Endodermal cell (in vitro differentiated cells): ENCODE results near the gene SMYD3. TPM values are rescaled to one million over a fixed set of nuclear protein-coding genes. Genes with fewer than 3 reads are reported as not detected.

ENCODE experiments used
- DNase-seq: peaks from one replicate; pipeline ENCODE4 v3.0.0-alpha.2; 2017
- H3K27ac ChIP-seq: 2 replicates; pipeline ENCODE4 v1.5.1; 2013; ENCODE audit warnings: mild to moderate bottlenecking, low read depth, low read length, moderate library complexity
- H3K27me3 ChIP-seq: 2 replicates; pipeline ENCODE4 v1.6.1; 2013; ENCODE audit warnings: mild to moderate bottlenecking, low read length, moderate library complexity; ENCODE audit not compliant: insufficient read depth, control insufficient read depth, poor library complexity, severe bottlenecking
- H3K36me3 ChIP-seq: 2 replicates; pipeline ENCODE4 v1.7.0; 2013; ENCODE audit warnings: mild to moderate bottlenecking, low read length, moderate library complexity; ENCODE audit not compliant: control insufficient read depth, insufficient read depth
- H3K4me1 ChIP-seq: one replicate; pipeline ENCODE4 v1.7.0; 2013; ENCODE audit warnings: low read length; ENCODE audit not compliant: control insufficient read depth, insufficient read depth
- H3K4me3 ChIP-seq: 2 replicates; pipeline ENCODE4 v1.5.1; 2013; ENCODE audit warnings: mild to moderate bottlenecking, low read length, moderate library complexity
- H3K9ac ChIP-seq: 2 replicates; pipeline ENCODE4 v1.6.1; 2013; ENCODE audit warnings: mild to moderate bottlenecking, low read length, moderate library complexity; ENCODE audit not compliant: poor library complexity, severe bottlenecking; ENCODE audit errors: extremely low read depth
- H3K9me3 ChIP-seq: 2 replicates; pipeline ENCODE4 v1.6.1; 2013; ENCODE audit warnings: mild to moderate bottlenecking, low read length, moderate library complexity; ENCODE audit not compliant: control insufficient read depth
- H3K27ac Mint-ChIP-seq: 2 replicates; pipeline ENCODE4 v1.8.0; 2020; ENCODE audit warnings: mixed read lengths
- H3K27me3 Mint-ChIP-seq: 2 replicates; pipeline ENCODE4 v1.8.0; 2021; ENCODE audit warnings: mild to moderate bottlenecking, mixed read lengths; ENCODE audit not compliant: insufficient read depth
- H3K36me3 Mint-ChIP-seq: 2 replicates; pipeline ENCODE4 v1.8.0; 2020; ENCODE audit warnings: low read depth, mixed read lengths
- H3K4me1 Mint-ChIP-seq: 2 replicates; pipeline ENCODE4 v1.8.0; 2020; ENCODE audit warnings: mixed read lengths
- H3K4me3 Mint-ChIP-seq: 2 replicates; pipeline ENCODE4 v1.8.0; 2020; ENCODE audit warnings: mild to moderate bottlenecking, moderate library complexity, mixed read lengths
- H3K9me3 Mint-ChIP-seq: 2 replicates; pipeline ENCODE4 v1.8.0; 2020; ENCODE audit warnings: mild to moderate bottlenecking, mixed read lengths
- WGBS, 2 experiments: methylation state at CpG; one replicate each; pipeline versions ENCODE4 v1.1.5 to v1.1.7; 2013; ENCODE audit warnings: missing lambda C conversion rate in 2 of 2, mixed read lengths in 1 of 2; ENCODE audit not compliant: insufficient coverage in 1 of 2, insufficient read length in 1 of 2; 5-methylcytosine and 5-hydroxymethylcytosine counted together
- total RNA-seq, 2 donors: library from RNA; stranded (reverse); fragmentation: NEBNext Ultra II Directional in 1 of 2; extraction: Animal tissue kit (Norgen Biotek cat#: 25700) in 1 of 2; gene quantifications; 2 replicates in 1 of 2; 3 replicates in 1 of 2; pipeline ENCODE4 v1.2.1, GENCODE V29; 2021
- TF ChIP-seq, protein P1 (sequence below): fragments of 200-600 bp; sonication (generic); conservative IDR thresholded peaks from 2 replicates; pipeline ENCODE4 v1.5.0; 2021; ENCODE audit warnings: antibody characterized with exemption, mild to moderate bottlenecking

SMYD3 gene
- total RNA-seq, 2 donors from 2014 or later, result 32.3 to 45.8 TPM

DNA sequence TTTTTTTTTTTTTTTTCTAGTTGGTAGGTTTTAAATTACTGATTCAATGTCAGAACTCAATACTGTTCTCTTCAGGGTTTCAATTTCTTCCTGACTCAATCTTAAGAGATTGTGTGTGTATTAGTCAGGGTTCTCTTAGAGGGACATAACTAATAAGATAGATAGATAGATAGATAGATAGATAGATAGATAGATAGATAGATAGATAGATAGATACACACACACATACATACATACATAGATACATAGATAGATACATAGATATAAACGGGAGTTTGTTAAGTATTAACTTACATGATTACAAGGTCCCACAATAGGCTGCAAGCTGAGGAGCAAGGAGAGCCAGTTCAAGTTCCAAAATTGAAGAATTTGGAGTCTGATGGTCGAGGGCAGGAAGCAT lies 251.3 kb downstream of the SMYD3 start:
- H3K9me3 ChIP-seq, result peaks cover 31% of the 10 kb centered on the region
- 87 to 100% methylated on average over 1 to 2 of the region's 2 CpGs for WGBS, 2 experiments
- no peak overlapping the region for H3K27ac ChIP-seq
- Mint-ChIP-seq H3K9me3 (peaks cover 44% of the 10 kb centered on the region), H3K4me1 (peaks cover 7% of the 10 kb centered on the region), H3K27ac (no peak overlapping the region), H3K4me3 (no peak overlapping the region), H3K36me3 (peaks cover 13% of the 10 kb centered on the region), H3K27me3 (no peaks in the 10 kb centered on the region)
- no peaks in the 10 kb centered on the region for H3K36me3 ChIP-seq
- H3K9ac ChIP-seq, result no peak overlapping the region
- DNase-seq, result no peak
- H3K4me3 ChIP-seq, result no peak overlapping the region
- H3K27me3 ChIP-seq, result no peaks in the 10 kb centered on the region
- H3K4me1 ChIP-seq, result no peaks in the 10 kb centered on the region
- TF ChIP-seq, protein P1, sequence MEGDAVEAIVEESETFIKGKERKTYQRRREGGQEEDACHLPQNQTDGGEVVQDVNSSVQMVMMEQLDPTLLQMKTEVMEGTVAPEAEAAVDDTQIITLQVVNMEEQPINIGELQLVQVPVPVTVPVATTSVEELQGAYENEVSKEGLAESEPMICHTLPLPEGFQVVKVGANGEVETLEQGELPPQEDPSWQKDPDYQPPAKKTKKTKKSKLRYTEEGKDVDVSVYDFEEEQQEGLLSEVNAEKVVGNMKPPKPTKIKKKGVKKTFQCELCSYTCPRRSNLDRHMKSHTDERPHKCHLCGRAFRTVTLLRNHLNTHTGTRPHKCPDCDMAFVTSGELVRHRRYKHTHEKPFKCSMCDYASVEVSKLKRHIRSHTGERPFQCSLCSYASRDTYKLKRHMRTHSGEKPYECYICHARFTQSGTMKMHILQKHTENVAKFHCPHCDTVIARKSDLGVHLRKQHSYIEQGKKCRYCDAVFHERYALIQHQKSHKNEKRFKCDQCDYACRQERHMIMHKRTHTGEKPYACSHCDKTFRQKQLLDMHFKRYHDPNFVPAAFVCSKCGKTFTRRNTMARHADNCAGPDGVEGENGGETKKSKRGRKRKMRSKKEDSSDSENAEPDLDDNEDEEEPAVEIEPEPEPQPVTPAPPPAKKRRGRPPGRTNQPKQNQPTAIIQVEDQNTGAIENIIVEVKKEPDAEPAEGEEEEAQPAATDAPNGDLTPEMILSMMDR, result no peak

DNA sequence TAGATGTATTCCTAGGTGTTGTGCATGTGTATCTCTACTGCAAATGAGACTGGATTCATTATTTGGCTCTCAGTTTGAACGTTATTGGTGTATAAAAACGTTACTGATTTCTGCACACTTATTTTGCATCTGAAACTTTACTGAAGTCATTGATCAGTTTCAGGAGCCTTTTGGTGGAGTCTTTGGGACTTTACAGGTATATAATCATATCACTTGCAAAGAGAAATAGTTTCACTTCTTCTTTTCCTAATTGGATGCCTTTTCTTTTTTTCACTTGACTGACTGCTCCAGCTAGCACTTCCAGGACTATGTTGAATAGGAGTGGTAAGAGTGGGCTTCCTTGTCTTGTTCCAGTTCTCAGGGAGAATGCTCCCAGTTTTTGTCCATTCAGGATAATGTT lies 252.2 kb downstream of the SMYD3 start:
- H3K4me1 ChIP-seq, result no peaks in the 10 kb centered on the region
- H3K27ac ChIP-seq, result no peak overlapping the region
- H3K36me3 Mint-ChIP-seq, result peaks cover 6% of the 10 kb centered on the region
- H3K9me3 ChIP-seq, result peaks cover 30% of the 10 kb centered on the region
- WGBS, 2 experiments, result 85 to 100% methylated on average over 2 of the region's 2 CpGs
- no peaks in the 10 kb centered on the region for H3K27me3 ChIP-seq
- TF ChIP-seq, protein P1, result no peak
- H3K4me1 Mint-ChIP-seq, result peaks cover 12% of the 10 kb centered on the region
- H3K4me3 Mint-ChIP-seq, result no peak overlapping the region
- no peak overlapping the region for H3K9ac ChIP-seq
- H3K27me3 Mint-ChIP-seq, result no peaks in the 10 kb centered on the region
- no peak overlapping the region for H3K4me3 ChIP-seq
- no peaks in the 10 kb centered on the region for H3K36me3 ChIP-seq
- H3K9me3 Mint-ChIP-seq, result peaks cover 34% of the 10 kb centered on the region
- H3K27ac Mint-ChIP-seq, result no peak overlapping the region
- DNase-seq, result no peak

DNA sequence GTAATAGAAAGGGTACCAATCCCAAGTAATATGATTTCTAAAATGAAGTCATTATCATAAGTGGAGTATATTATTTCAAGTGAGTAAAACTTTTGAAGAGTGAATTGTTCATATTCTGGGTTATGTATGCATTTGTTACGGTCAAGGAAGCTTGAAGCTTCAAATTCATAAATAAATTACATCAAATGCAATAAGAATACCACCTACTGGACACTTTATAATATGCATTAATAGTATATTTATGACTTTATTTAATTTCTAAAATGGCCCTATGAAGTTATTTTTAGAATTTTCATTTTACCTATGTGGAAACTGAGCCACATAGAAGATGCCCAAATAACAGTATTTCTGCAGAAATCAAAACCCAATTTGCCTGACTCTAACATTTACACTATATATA lies 260.6 kb downstream of the SMYD3 start:
- Mint-ChIP-seq H3K27me3 (no peaks in the 10 kb centered on the region), H3K36me3 (no peaks in the 10 kb centered on the region), H3K27ac (no peak overlapping the region), H3K9me3 (no peaks in the 10 kb centered on the region), H3K4me3 (no peak overlapping the region), H3K4me1 (peaks cover 11% of the 10 kb centered on the region)
- Histone ChIP-seq H3K9ac (no peak overlapping the region), H3K4me1 (no peaks in the 10 kb centered on the region), H3K27ac (no peak overlapping the region), H3K36me3 (no peaks in the 10 kb centered on the region), H3K9me3 (no peaks in the 10 kb centered on the region), H3K4me3 (no peak overlapping the region), H3K27me3 (no peaks in the 10 kb centered on the region)
- TF ChIP-seq, protein P1, result no peak
- no CpG with 5 or more reads among the region's 1 CpG for WGBS, 2 experiments
- DNase-seq, result no peak
